Fibroblast of mammary gland (primary cell): ENCODE results near the gene NAGS.
"Not testable (repeated sequence)": the region's sequence is repeated elsewhere in the genome, so short reads cannot be mapped to it uniquely, and the experiment has no call there.

Source experiments
- DNase-seq: peaks from one replicate; pipeline ENCODE4 v3.0.0-alpha.2; 2010; ENCODE audit warnings: low read depth
- H3K4me3 ChIP-seq: 2 replicates; pipeline ENCODE4 v1.5.1; 2011; ENCODE audit warnings: low read depth, mild to moderate bottlenecking, low read length, moderate library complexity; ENCODE audit not compliant: control insufficient read depth
- TF ChIP-seq, protein P1 (sequence below): conservative IDR thresholded peaks from 2 replicates; pipeline ENCODE4 v1.5.1; 2011; ENCODE audit warnings: low read depth, low read length, inconsistent platforms; ENCODE audit not compliant: control insufficient read depth, insufficient read depth

Gene NAGS

DNA sequence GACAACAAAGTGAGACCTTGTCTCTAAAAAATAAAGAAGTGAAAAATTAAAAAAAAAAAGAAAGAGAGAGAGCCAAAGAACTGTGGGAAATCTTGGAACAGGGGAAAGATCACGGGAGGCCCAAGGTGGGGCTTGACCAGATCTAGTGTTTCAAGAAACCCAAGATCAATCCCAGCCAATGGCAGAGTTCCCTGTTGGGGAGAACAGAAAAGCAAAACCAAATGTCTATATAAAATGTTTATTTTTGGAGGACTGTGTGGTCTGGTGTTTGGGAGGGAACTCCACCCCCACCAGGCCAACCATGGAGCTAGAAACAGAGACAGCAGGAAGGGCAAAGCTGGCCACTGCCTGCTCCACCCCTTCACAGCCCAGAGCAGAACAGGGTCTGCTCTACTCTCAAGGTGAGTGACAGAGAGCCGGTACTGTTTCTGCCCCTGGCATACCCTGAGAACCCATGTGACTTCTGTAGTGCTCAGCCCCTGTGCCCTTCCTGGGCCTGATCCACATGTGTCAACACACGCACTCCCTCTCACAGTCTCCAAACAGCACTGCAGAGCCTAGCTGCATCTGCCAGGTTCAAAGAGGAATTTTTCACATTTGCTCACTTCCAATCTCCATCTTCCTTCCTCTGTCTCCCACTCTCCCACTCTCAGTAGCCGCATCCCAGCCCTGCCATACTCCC, 6.7 kb downstream of the NAGS start:
- H3K4me3 ChIP-seq, result no peak overlapping the region
- DNase-seq, result peak; percentile 80
- TF ChIP-seq, protein P1, sequence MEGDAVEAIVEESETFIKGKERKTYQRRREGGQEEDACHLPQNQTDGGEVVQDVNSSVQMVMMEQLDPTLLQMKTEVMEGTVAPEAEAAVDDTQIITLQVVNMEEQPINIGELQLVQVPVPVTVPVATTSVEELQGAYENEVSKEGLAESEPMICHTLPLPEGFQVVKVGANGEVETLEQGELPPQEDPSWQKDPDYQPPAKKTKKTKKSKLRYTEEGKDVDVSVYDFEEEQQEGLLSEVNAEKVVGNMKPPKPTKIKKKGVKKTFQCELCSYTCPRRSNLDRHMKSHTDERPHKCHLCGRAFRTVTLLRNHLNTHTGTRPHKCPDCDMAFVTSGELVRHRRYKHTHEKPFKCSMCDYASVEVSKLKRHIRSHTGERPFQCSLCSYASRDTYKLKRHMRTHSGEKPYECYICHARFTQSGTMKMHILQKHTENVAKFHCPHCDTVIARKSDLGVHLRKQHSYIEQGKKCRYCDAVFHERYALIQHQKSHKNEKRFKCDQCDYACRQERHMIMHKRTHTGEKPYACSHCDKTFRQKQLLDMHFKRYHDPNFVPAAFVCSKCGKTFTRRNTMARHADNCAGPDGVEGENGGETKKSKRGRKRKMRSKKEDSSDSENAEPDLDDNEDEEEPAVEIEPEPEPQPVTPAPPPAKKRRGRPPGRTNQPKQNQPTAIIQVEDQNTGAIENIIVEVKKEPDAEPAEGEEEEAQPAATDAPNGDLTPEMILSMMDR, result no peak

GRCh38 chr17:44011876-44012275, 7.5 kb downstream of the NAGS start:
- DNase-seq, result no peak
- TF ChIP-seq, protein P1, result no peak
- no peak overlapping the region for H3K4me3 ChIP-seq

DNA sequence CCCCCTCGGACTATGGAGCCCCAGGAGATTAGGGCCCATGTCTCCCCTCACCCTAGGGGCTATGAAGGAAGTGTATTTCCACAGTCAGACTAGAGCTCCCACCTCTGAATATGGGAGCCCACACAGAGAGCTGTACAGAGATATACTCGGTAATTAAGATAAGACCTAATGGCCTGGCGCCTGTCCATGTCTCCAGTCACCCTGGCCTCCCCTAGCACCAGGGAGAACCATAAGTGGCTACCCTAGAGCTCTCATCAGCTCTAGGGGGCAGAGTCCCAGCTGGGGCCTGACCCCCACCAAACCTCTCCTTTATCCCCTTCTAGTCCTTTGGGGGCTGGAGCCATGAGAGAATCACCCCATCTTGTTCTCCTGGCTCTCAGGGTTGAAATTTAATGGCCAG, 8.0 kb downstream of the NAGS start:
- no peak for DNase-seq
- TF ChIP-seq, protein P1, result no peak
- no peak overlapping the region for H3K4me3 ChIP-seq

DNA sequence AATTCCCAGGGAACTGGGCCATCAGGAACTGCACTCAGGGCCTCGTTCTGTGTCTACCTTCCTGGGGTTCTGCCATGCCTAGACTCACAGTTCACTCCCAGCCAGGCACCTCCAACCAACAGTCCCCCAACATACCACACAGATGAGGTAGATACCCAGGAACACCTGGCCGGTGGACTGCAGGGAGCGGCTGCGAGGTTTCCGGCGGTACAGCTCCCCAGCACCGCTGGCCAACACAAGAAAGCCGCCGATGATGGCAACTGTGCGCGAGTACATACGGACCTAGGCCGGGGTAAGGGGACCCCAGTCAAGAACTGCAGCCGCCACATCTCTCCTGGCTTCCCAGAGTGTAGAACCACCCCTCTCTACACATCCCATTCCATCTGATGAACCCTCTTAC, 8.5 kb downstream of the NAGS start:
- TF ChIP-seq, protein P1, result no peak
- no peak for DNase-seq
- no peak overlapping the region for H3K4me3 ChIP-seq

DNA sequence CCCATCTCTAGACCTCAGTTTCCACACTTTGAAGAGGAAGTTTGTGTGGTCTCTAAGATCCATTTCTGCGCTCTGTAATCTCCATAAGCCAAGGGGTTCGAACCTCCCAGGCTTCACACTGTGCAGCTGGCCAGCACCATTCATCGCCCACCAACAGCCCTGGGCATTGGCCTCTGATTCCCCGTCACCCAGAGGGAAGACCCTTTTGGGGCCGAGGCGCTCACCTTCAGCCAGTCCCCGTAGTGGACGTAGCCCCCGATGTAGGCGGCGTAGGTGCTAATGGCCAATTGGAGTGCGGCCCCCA, 9.7 kb downstream of the NAGS start:
- TF ChIP-seq, protein P1, result no peak
- H3K4me3 ChIP-seq, result peak overlapping the region; percentile 97
- no peak for DNase-seq

- DNase-seq, result peak; percentile 94
- TF ChIP-seq, protein P1, result no peak
- peak within 1 kb of the TSS; percentile 97 for H3K4me3 ChIP-seq
Measured at GRCh38 chr17:44014437-44015172, 10.2 kb downstream of the NAGS start, which contains the start of gene TMEM101. TMEM101 (minus strand) TSS chr17:44014963; CDS start chr17:44014952, 11 bp downstream.

GRCh38 chr17:44021227-44021626, 16.8 kb downstream of the NAGS start:
- H3K4me3 ChIP-seq, DNase-seq: not testable (repeated sequence)
